Keratinocyte (primary cell): ENCODE data around the gene FAM120B. TPM values are rescaled to one million over a fixed set of nuclear protein-coding genes. Genes with fewer than 3 reads are reported as not detected.
"Not testable (repeated sequence)": the region's sequence is repeated elsewhere in the genome, so short reads cannot be mapped to it uniquely, and the experiment has no call there.

Experiments
- DNase-seq: peaks from one replicate; pipeline ENCODE4 v3.0.0-alpha.2; 2011; ENCODE audit warnings: low read depth, missing footprints, low spot score
- FAIRE-seq: peaks from 2 replicates; lab custom pipeline; 2011; peaks lifted over from hg19 to GRCh38; lab: Jason Lieb, UNC
- H2AFZ ChIP-seq: 2 replicates; pipeline ENCODE4 v1.6.0; 2012; ENCODE audit warnings: low read length, control low read depth, inconsistent platforms; ENCODE audit not compliant: control insufficient read depth
- H3K27ac ChIP-seq: 2 replicates; pipeline ENCODE4 v1.5.1; 2011; ENCODE audit warnings: low read length; ENCODE audit not compliant: control insufficient read depth, insufficient read depth
- H3K27me3 ChIP-seq: 3 replicates; pipeline ENCODE4 v1.6.0; 2011; ENCODE audit warnings: low read length; ENCODE audit not compliant: control insufficient read depth, insufficient read depth; ENCODE audit errors: extremely low read depth
- H3K36me3 ChIP-seq, 2 experiments: 2 replicates in 1 of 2; 3 replicates in 1 of 2; pipeline ENCODE4 v1.5.1; 2011; ENCODE audit warnings: low read length in 2 of 2, mild to moderate bottlenecking in 1 of 2; ENCODE audit not compliant: control insufficient read depth in 2 of 2, insufficient read depth in 2 of 2; ENCODE audit errors: extremely low read depth in 1 of 2
- H3K4me1 ChIP-seq: 3 replicates; pipeline ENCODE4 v1.5.1; 2011; ENCODE audit warnings: low read length; ENCODE audit not compliant: control insufficient read depth, insufficient read depth; ENCODE audit errors: extremely low read depth
- H3K4me2 ChIP-seq: 3 replicates; pipeline ENCODE4 v1.6.0; 2011; ENCODE audit warnings: low read depth, low read length; ENCODE audit not compliant: control insufficient read depth, insufficient read depth; ENCODE audit errors: extremely low read depth
- H3K4me3 ChIP-seq, 3 experiments: fragments of 200-600 bp in 1 of 3; sonication (generic) in 1 of 3; 2 replicates in 2 of 3; 3 replicates in 1 of 3; pipeline ENCODE4 v1.5.1; 2011 to 2016; ENCODE audit warnings: low read length in 3 of 3, mild to moderate bottlenecking in 3 of 3, control low read depth in 2 of 3, inconsistent platforms in 1 of 3, low read depth in 1 of 3, mixed read lengths in 1 of 3, mixed run types in 1 of 3, moderate library complexity in 1 of 3; ENCODE audit not compliant: control insufficient read depth in 2 of 3, insufficient read depth in 2 of 3; ENCODE audit errors: extremely low read depth in 1 of 3
- H3K79me2 ChIP-seq: 2 replicates; pipeline ENCODE4 v1.6.0; 2012; ENCODE audit warnings: low read length; ENCODE audit not compliant: control insufficient read depth, insufficient read depth
- H3K9ac ChIP-seq: 3 replicates; pipeline ENCODE4 v1.6.0; 2011; ENCODE audit warnings: low read length; ENCODE audit not compliant: control insufficient read depth, insufficient read depth; ENCODE audit errors: extremely low read depth
- H3K9me1 ChIP-seq: 3 replicates; pipeline ENCODE4 v1.6.0; 2011; ENCODE audit warnings: low read length; ENCODE audit not compliant: control insufficient read depth, insufficient read depth; ENCODE audit errors: extremely low read depth
- H3K9me3 ChIP-seq: 2 replicates; pipeline ENCODE4 v1.5.1; 2012; ENCODE audit warnings: low read depth, low read length; ENCODE audit not compliant: control insufficient read depth
- H4K20me1 ChIP-seq: 3 replicates; pipeline ENCODE4 v1.6.0; 2011; ENCODE audit warnings: low read length; ENCODE audit not compliant: control insufficient read depth, insufficient read depth; ENCODE audit errors: extremely low read depth
- CTCF ChIP-seq, 3 experiments: IDR thresholded peaks in 1 of 3; conservative IDR thresholded peaks in 1 of 3; optimal IDR thresholded peaks in 1 of 3; 2 replicates in 2 of 3; 3 replicates in 1 of 3; pipeline versions ENCODE3 to v1.5.1; 2011; ENCODE audit warnings: low read length in 3 of 3, mild to moderate bottlenecking in 3 of 3, moderate library complexity in 2 of 3, control low read depth in 1 of 3, inconsistent platforms in 1 of 3; ENCODE audit not compliant: insufficient read depth in 2 of 3; ENCODE audit errors: extremely low read depth in 1 of 3
- EZH2 ChIP-seq: IDR thresholded peaks from one replicate; pipeline ENCODE4 v1.6.1; 2012; ENCODE audit warnings: inconsistent platforms, mild to moderate bottlenecking, low read length, moderate library complexity
- dilution Hi-C: fragments of 300-500 bp; cut with MboI; formaldehyde crosslinking; loops from one replicate; pipeline ENCODE4 v1.7.0; 2020; ENCODE audit warnings: low sequenced_read_pairs; ENCODE audit not compliant: extremely low pct_ligation_motif_present
- polyA plus RNA-seq, 5 experiments: library from polyadenylated mRNA; depleted of rRNA in 3 of 5; stranded (reverse) in 3 of 5; stranded (forward) in 1 of 5; unstranded in 1 of 5; fragments of >200 nt; gene quantifications; 1 replicate in 1 of 5; 2 replicates in 3 of 5; 3 replicates in 1 of 5; pipeline versions ENCODE4 v1.2.1 to v1.2.3, GENCODE V29; 2011 to 2012; ENCODE audit warnings: missing spikeins in 2 of 5, low read depth in 1 of 5, low replicate concordance in 1 of 5

Gene FAM120B
- polyA plus RNA-seq, 1 donor (not counting 4 experiments of a cell fraction or from before 2014, with no cell fraction given) = 17.4 TPM

GRCh38 chr6:170393807-170394399 lies 87.3 kb downstream of the FAM120B start:
- Histone ChIP-seq H3K27me3 (no peaks in the 10 kb centered on the region), H3K36me3 (peaks cover 27 to 29% of the 10 kb centered on the region in 2 experiments), H3K4me3 (no peak overlapping the region), H3K9me3 (no peaks in the 10 kb centered on the region), H3K9me1 (no peaks in the 10 kb centered on the region), H3K4me1 (no peaks in the 10 kb centered on the region), H2AFZ (no peak overlapping the region), H3K27ac (no peak overlapping the region), H3K4me2 (no peak overlapping the region), H3K9ac (no peak overlapping the region), H3K79me2 (no peaks in the 10 kb centered on the region), H4K20me1 (no peaks in the 10 kb centered on the region)
- TF ChIP-seq CTCF (optimal IDR thresholded peaks at IDR 0.05 in 1 of 3, IDR thresholded peaks at IDR 0.05 in 1 of 3, conservative IDR thresholded peaks at IDR 0.05 in 1 of 3; ENCODE audit: extremely low read depth in 1 of 3, insufficient read depth in 2 of 3, low read length in 3 of 3) (no peak), EZH2 (no peak)
- DNase-seq = no peak
- dilution Hi-C loops = no loop called here
- FAIRE-seq = no peak

- dilution Hi-C loops = no loop called here
- H3K4me3 ChIP-seq = no peak overlapping the region
Observed at GRCh38 chr6:170394980-170395379, 88.4 kb downstream of the FAM120B start.

GRCh38 chr6:170398743-170399369 lies 92.3 kb downstream of the FAM120B start:
- H3K27me3 ChIP-seq, DNase-seq, H3K79me2 ChIP-seq, H3K9me3 ChIP-seq, H2AFZ ChIP-seq, H3K9ac ChIP-seq, H3K4me2 ChIP-seq, FAIRE-seq, dilution Hi-C loops, H3K27ac ChIP-seq, H3K4me3 ChIP-seq, H3K9me1 ChIP-seq, H4K20me1 ChIP-seq: not testable (repeated sequence)
- Histone ChIP-seq H3K36me3 (peaks cover 27 to 29% of the 10 kb centered on the region in 2 experiments), H3K4me1 (peaks cover 12% of the 10 kb centered on the region)

More at GRCh38 chr6:170394980-170395379, 88.4 kb downstream of the FAM120B start:
- no peak overlapping the region for H3K4me2 ChIP-seq
- no peak for TF ChIP-seq EZH2
- no peak for TF ChIP-seq CTCF (optimal IDR thresholded peaks at IDR 0.05 in 1 of 3, IDR thresholded peaks at IDR 0.05 in 1 of 3, conservative IDR thresholded peaks at IDR 0.05 in 1 of 3; ENCODE audit: extremely low read depth in 1 of 3, insufficient read depth in 2 of 3, low read length in 3 of 3)
- H3K9ac ChIP-seq = no peak overlapping the region
- no peak overlapping the region for H3K27ac ChIP-seq
- H2AFZ ChIP-seq = no peak overlapping the region
- H3K9me3 ChIP-seq = no peaks in the 10 kb centered on the region
- H3K9me1 ChIP-seq = no peaks in the 10 kb centered on the region
- no peaks in the 10 kb centered on the region for H3K27me3 ChIP-seq
- H3K79me2 ChIP-seq = no peaks in the 10 kb centered on the region
- H3K4me1 ChIP-seq = no peaks in the 10 kb centered on the region
- DNase-seq (no peak), FAIRE-seq (no peak)
- peaks cover 27 to 29% of the 10 kb centered on the region in 2 experiments for H3K36me3 ChIP-seq
- no peaks in the 10 kb centered on the region for H4K20me1 ChIP-seq
